Glutamatergic neuron (in vitro differentiated cells): ENCODE results near the gene FREM3. TPM values are rescaled to one million over a fixed set of nuclear protein-coding genes. Genes with fewer than 3 reads are reported as not detected.

Experiments used
- DNase-seq: peaks from one replicate; pipeline ENCODE4 v3.0.0; 2022
- H3K27ac Mint-ChIP-seq: one replicate; pipeline ENCODE4 v1.8.0; 2020; ENCODE audit warnings: mild to moderate bottlenecking, mixed read lengths, inconsistent platforms; ENCODE audit not compliant: unreplicated experiment
- H3K27me3 Mint-ChIP-seq: one replicate; pipeline ENCODE4 v1.8.0; 2020; ENCODE audit warnings: mild to moderate bottlenecking, moderate library complexity, mixed read lengths, inconsistent platforms; ENCODE audit not compliant: unreplicated experiment
- H3K36me3 Mint-ChIP-seq: one replicate; pipeline ENCODE4 v1.8.0; 2020; ENCODE audit warnings: mild to moderate bottlenecking, mixed read lengths, inconsistent platforms; ENCODE audit not compliant: unreplicated experiment
- H3K4me1 Mint-ChIP-seq: one replicate; pipeline ENCODE4 v1.8.0; 2020; ENCODE audit warnings: mild to moderate bottlenecking, low read depth, mixed read lengths, inconsistent platforms; ENCODE audit not compliant: unreplicated experiment
- H3K4me3 Mint-ChIP-seq: one replicate; pipeline ENCODE4 v1.8.0; 2020; ENCODE audit warnings: mild to moderate bottlenecking, mixed read lengths, inconsistent platforms; ENCODE audit not compliant: unreplicated experiment
- H3K9me3 Mint-ChIP-seq: one replicate; pipeline ENCODE4 v1.8.0; 2020; ENCODE audit warnings: mild to moderate bottlenecking, moderate library complexity, mixed read lengths, inconsistent platforms; ENCODE audit not compliant: unreplicated experiment
- total RNA-seq: library from RNA; stranded (reverse); fragmentation: NEBNext Ultra II Directional; extraction: Animal tissue kit (Norgen Biotek cat#: 25700); gene quantifications from one replicate; pipeline ENCODE4 v1.2.1, GENCODE V29; 2021; ENCODE audit not compliant: unreplicated experiment
- TF ChIP-seq, protein P1 (sequence below): fragments of 200-600 bp; sonication (generic); IDR thresholded peaks from one replicate; pipeline ENCODE4 v1.5.0; 2021; ENCODE audit not compliant: partially characterized antibody, unreplicated experiment

The FREM3 gene
- total RNA-seq, 1 donor from 2014 or later, result not detected

- H3K27ac Mint-ChIP-seq, result no peak overlapping the region
- TF ChIP-seq, protein P1, sequence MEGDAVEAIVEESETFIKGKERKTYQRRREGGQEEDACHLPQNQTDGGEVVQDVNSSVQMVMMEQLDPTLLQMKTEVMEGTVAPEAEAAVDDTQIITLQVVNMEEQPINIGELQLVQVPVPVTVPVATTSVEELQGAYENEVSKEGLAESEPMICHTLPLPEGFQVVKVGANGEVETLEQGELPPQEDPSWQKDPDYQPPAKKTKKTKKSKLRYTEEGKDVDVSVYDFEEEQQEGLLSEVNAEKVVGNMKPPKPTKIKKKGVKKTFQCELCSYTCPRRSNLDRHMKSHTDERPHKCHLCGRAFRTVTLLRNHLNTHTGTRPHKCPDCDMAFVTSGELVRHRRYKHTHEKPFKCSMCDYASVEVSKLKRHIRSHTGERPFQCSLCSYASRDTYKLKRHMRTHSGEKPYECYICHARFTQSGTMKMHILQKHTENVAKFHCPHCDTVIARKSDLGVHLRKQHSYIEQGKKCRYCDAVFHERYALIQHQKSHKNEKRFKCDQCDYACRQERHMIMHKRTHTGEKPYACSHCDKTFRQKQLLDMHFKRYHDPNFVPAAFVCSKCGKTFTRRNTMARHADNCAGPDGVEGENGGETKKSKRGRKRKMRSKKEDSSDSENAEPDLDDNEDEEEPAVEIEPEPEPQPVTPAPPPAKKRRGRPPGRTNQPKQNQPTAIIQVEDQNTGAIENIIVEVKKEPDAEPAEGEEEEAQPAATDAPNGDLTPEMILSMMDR, result no peak
- DNase-seq, result no peak
- peaks cover 3% of the 10 kb centered on the region for H3K27me3 Mint-ChIP-seq
- peaks cover 5% of the 10 kb centered on the region for H3K36me3 Mint-ChIP-seq
- no peak overlapping the region for H3K4me3 Mint-ChIP-seq
- peaks cover 3% of the 10 kb centered on the region for H3K9me3 Mint-ChIP-seq
- no peaks in the 10 kb centered on the region for H3K4me1 Mint-ChIP-seq
Observed at GRCh38 chr4:143597276-143597675, 103.2 kb downstream of the FREM3 start.

- Mint-ChIP-seq H3K36me3 (peaks cover 4% of the 10 kb centered on the region), H3K4me1 (no peaks in the 10 kb centered on the region), H3K27me3 (peaks cover 2% of the 10 kb centered on the region), H3K27ac (no peak overlapping the region), H3K4me3 (no peak overlapping the region), H3K9me3 (peaks cover 2% of the 10 kb centered on the region)
- no peak for DNase-seq
- TF ChIP-seq, protein P1, result no peak
Observed at GRCh38 chr4:143587703-143588102, 112.8 kb downstream of the FREM3 start.

DNA sequence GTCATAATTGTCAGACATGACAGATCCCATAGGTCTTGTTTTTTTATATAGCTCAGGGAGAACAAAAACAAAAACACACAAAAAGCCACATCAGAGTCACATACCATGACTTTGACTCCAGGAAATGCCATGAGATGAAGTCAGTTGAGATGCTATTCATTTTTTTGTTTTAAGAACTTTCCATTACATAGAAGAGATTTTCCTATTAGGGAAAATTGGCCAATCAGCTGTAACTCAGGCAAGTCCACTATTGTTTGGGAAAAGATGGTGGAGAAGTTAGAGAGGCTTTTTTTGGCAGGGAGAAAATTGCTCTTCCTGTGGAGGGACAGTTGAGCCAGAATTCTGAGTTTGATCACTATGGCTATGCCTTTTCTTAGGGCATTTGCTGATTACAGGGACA, 114.4 kb downstream of the FREM3 start:
- H3K27ac Mint-ChIP-seq, result no peak overlapping the region
- no peak overlapping the region for H3K4me3 Mint-ChIP-seq
- DNase-seq, result no peak
- no peaks in the 10 kb centered on the region for H3K4me1 Mint-ChIP-seq
- TF ChIP-seq, protein P1, result no peak
- H3K9me3 Mint-ChIP-seq, result peaks cover 2% of the 10 kb centered on the region
- peaks cover 4% of the 10 kb centered on the region for H3K36me3 Mint-ChIP-seq
- H3K27me3 Mint-ChIP-seq, result peaks cover 3% of the 10 kb centered on the region

DNA sequence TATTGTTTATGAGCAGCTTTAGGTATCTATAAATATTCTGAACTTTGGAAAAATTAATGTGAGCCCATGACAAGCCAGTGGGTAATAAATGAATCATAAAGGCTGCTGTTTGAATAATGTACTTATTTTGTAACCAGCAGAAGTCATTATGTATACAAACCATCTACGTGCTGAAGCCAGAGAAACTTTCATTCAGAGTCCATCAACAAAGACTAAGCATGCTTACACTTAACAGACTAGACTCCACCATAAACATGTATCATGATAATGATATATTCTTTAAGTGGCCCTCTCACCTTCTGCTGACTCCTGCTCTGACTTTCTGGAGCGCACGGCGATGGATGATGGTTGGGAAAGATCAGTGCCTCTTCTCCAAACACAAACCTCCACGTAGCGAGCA, 114.9 kb downstream of the FREM3 start:
- H3K36me3 Mint-ChIP-seq, result peaks cover 4% of the 10 kb centered on the region
- peaks cover 2% of the 10 kb centered on the region for H3K9me3 Mint-ChIP-seq
- DNase-seq, result no peak
- H3K27ac Mint-ChIP-seq, result no peak overlapping the region
- H3K4me1 Mint-ChIP-seq, result no peaks in the 10 kb centered on the region
- peaks cover 3% of the 10 kb centered on the region for H3K27me3 Mint-ChIP-seq
- no peak overlapping the region for H3K4me3 Mint-ChIP-seq
- TF ChIP-seq, protein P1, result no peak

DNA sequence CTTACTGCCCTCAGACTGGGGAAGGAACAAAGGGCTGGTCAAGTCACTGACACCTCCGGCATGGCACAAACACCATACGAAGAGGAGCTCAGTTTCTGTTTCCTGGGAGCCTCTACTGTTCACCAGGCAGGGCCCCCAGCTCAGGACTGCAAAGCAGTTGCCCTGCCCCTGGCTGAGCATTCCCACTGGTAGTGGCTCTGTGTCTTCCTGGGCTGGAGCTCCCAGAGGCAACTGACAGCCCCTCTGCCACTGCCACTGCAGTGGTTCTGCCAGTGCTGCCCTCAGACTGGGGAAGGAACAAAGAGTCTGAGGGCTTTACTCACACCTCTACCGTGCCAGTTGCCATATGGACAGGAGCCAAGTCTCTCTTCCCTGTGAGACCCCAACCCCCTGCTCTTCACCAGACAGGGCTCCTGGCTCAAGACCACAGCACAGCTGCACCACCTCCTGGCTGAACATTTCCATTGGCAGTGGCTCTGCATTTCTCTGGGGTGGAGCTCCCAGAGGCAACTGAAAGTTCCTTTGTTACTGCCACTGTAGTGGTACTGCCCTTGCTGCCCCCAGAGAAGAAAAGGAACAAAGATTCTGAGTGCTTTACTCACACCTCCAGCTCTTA, 119.0 kb downstream of the FREM3 start:
- Mint-ChIP-seq H3K27me3 (peaks cover 4% of the 10 kb centered on the region), H3K4me1 (no peaks in the 10 kb centered on the region), H3K4me3 (no peak overlapping the region), H3K36me3 (peaks cover 4% of the 10 kb centered on the region), H3K9me3 (peaks cover 2% of the 10 kb centered on the region), H3K27ac (no peak overlapping the region)
- TF ChIP-seq, protein P1, result no peak
- no peak for DNase-seq
